Neutrophil (primary cell): ENCODE results near the gene DENND5B.

Source experiments
- H3K27ac ChIP-seq: fragments of 200-600 bp; sonication (generic); 2 replicates; pipeline ENCODE4 v1.5.1; 2016; ENCODE audit warnings: mild to moderate bottlenecking, moderate library complexity
- H3K27me3 ChIP-seq: fragments of 200-600 bp; sonication (generic); 2 replicates; pipeline ENCODE4 v1.6.0; 2016; ENCODE audit warnings: mild to moderate bottlenecking
- H3K36me3 ChIP-seq: fragments of 200-600 bp; sonication (generic); 2 replicates; pipeline ENCODE4 v1.5.1; 2017
- H3K4me1 ChIP-seq, 2 experiments: fragments of 200-600 bp in 1 of 2; sonication (generic) in 1 of 2; 1 replicate in 1 of 2; 2 replicates in 1 of 2; pipeline versions ENCODE4 v1.5.1 to v1.6.1; 2013 to 2016; ENCODE audit warnings: low read depth in 1 of 2, low read length in 1 of 2, mild to moderate bottlenecking in 1 of 2, moderate library complexity in 1 of 2; ENCODE audit not compliant: control insufficient read depth in 1 of 2, insufficient read depth in 1 of 2
- H3K4me3 ChIP-seq, 2 experiments: fragments of 200-600 bp in 1 of 2; sonication (generic) in 1 of 2; 1 replicate in 1 of 2; 2 replicates in 1 of 2; pipeline ENCODE4 v1.5.1; 2013 to 2016; ENCODE audit warnings: low read depth in 1 of 2, low read length in 1 of 2, mild to moderate bottlenecking in 1 of 2, moderate library complexity in 1 of 2
- H3K9me3 ChIP-seq: fragments of 200-600 bp; sonication (generic); 2 replicates; pipeline ENCODE4 v1.5.1; 2016
- CTCF ChIP-seq: fragments of 200-600 bp; sonication (generic); IDR thresholded peaks from 2 replicates; pipeline ENCODE4 v1.5.1; 2016; ENCODE audit warnings: antibody characterized with exemption

The DENND5B gene

GRCh38 chr12:31339831-31340622 is 250.9 kb downstream of the DENND5B start:
- no peak for TF ChIP-seq CTCF
- Histone ChIP-seq H3K27me3 (no peaks in the 10 kb centered on the region), H3K27ac (no peak overlapping the region), H3K36me3 (no peaks in the 10 kb centered on the region), H3K9me3 (no peaks in the 10 kb centered on the region), H3K4me3 (no peak overlapping the region), H3K4me1 (no peaks in the 10 kb centered on the region)

GRCh38 chr12:31337952-31338351 is 253.0 kb downstream of the DENND5B start:
- H3K4me1 ChIP-seq = no peaks in the 10 kb centered on the region
- TF ChIP-seq CTCF = no peak
- no peaks in the 10 kb centered on the region for H3K36me3 ChIP-seq
- H3K4me3 ChIP-seq = no peak overlapping the region
- H3K27ac ChIP-seq = no peak overlapping the region
- H3K9me3 ChIP-seq = no peaks in the 10 kb centered on the region
- no peaks in the 10 kb centered on the region for H3K27me3 ChIP-seq
